Measurements from ENCODE around the gene LAG3. TPM values are rescaled to one million over a fixed set of nuclear protein-coding genes. Genes with fewer than 3 reads are reported as not detected.

LAG3 gene
- total and polyA plus RNA-seq, 2 donors (not counting 1 experiment from before 2014, with no cell fraction given): 0.17 TPM

DNA sequence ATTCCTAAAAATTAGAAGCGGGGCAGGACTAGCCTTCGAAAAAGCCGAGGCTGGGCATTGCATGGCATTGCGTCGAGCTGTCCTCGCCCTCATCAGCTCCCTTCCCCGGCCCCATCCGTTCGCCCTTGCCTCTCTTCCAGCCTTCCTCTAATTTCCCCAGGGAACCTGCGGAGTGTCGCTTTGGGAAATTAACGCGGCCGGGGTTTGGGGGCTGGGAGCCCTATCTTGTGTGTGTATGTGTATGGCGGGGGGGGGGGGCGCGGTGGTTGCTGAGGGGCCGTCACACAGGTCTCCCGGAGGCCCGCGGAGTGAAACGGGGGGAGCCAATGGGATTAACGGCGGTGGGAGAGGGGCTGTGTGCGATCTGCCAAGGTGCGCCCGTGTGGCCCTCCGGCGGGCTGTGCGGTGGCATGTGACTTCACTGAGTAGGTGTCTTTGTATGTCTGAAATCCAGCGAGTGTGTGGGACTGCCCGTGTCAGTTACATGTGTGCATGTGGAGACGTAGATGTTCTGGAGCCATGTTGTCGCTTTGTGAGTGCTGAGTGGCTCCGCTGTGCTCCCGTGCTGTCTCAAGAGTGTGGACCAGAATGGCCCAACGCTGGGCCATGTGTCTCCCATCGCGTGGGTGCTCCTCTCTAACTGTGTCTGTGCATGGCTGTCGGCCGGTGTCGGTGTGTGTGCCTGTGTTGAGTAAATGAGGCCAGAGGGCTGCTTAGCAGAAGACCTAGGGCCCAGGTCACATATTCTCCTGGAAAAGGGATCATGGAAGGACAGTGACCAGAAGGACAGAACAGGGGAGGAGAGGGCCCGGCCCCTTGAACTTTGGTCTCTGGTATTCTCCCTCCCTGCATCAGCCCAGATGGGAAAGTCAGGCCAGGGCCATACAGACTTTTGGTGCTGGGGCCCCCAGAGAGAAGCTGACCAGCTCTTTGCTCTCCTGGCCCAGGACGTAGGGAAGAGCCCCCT lies 4.7 kb upstream of the LAG3 start:
- Histone ChIP-seq H3K4me3 (replicated peaks in 1 of 4; ENCODE audit: control extremely low read depth in 1 of 4, insufficient read depth in 1 of 4, low read depth in 3 of 4, low read length in 4 of 4) (peak overlapping the region; percentile 82 to 93 (median 90)), H3K79me2 (ENCODE audit: control insufficient read depth, insufficient read depth, low read length) (peaks cover 34% of the 10 kb centered on the region), H3K9me3 (ENCODE audit: control insufficient read depth, insufficient read depth, low read depth, low read length) (no peaks in the 10 kb centered on the region), H3K9ac (ENCODE audit: insufficient read depth, low read length) (peak overlapping the region; percentile 73), H3K27me3 (ENCODE audit: control insufficient read depth, insufficient read depth, low read length) (no peaks in the 10 kb centered on the region), H2AFZ (ENCODE audit: low read length) (no peak overlapping the region), H3K4me2 (ENCODE audit: extremely low read depth, insufficient read depth, low read length) (peak overlapping the region; percentile 95), H3K36me3 (ENCODE audit: control insufficient read depth, insufficient read depth, low read length) (peaks cover 13% of the 10 kb centered on the region), H4K20me1 (ENCODE audit: control insufficient read depth, extremely low read depth, insufficient read depth, low read length) (peaks cover 7% of the 10 kb centered on the region), H3K27ac (ENCODE audit: insufficient read depth, low read length) (peak overlapping the region; percentile 60), H3K4me1 (ENCODE audit: control insufficient read depth, extremely low read depth, insufficient read depth, low read length) (peaks cover 27% of the 10 kb centered on the region)
- DNase-seq (ENCODE audit: low read depth in 2 of 2): peak in 1 of 2 donors; percentile 36
- TF ChIP-seq, protein P1, sequence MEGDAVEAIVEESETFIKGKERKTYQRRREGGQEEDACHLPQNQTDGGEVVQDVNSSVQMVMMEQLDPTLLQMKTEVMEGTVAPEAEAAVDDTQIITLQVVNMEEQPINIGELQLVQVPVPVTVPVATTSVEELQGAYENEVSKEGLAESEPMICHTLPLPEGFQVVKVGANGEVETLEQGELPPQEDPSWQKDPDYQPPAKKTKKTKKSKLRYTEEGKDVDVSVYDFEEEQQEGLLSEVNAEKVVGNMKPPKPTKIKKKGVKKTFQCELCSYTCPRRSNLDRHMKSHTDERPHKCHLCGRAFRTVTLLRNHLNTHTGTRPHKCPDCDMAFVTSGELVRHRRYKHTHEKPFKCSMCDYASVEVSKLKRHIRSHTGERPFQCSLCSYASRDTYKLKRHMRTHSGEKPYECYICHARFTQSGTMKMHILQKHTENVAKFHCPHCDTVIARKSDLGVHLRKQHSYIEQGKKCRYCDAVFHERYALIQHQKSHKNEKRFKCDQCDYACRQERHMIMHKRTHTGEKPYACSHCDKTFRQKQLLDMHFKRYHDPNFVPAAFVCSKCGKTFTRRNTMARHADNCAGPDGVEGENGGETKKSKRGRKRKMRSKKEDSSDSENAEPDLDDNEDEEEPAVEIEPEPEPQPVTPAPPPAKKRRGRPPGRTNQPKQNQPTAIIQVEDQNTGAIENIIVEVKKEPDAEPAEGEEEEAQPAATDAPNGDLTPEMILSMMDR (conservative IDR thresholded peaks at IDR 0.05 in 1 of 2, IDR thresholded peaks at IDR 0.05 in 1 of 2; ENCODE audit: low read depth in 1 of 2, low read length in 2 of 2): no peak
- no peak for TF ChIP-seq EZH2 (IDR thresholded peaks at IDR 0.05; ENCODE audit: low read length, missing control alignments)

DNA sequence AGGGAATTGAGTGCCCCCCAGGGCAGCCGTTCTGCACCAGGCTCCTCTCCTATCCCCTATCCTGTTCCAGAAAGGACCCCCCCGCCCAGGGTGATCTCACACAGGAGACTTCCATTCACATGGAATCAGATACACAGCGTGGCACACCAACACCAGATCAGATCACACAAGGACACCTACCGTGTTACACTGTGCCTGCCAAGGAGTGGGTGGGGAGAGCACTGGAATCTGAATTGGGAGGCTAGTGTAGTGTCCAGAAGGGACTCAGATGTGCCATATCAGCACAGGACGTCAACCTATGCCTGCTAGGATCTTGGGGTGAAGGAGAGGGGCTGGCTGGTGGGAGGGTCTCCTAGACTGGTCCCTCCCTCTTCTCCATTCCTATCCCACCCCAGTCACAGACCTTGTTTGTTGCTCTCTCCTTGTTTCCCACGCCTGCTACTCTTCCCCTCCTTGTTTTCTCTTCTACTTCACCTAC lies 3.8 kb upstream of the LAG3 start:
- DNase-seq (ENCODE audit: low read depth in 2 of 2): peak in 1 of 2 donors; percentile 21
- Histone ChIP-seq H3K27me3 (ENCODE audit: control insufficient read depth, insufficient read depth, low read length) (no peaks in the 10 kb centered on the region), H4K20me1 (ENCODE audit: control insufficient read depth, extremely low read depth, insufficient read depth, low read length) (peaks cover 7% of the 10 kb centered on the region), H3K9ac (ENCODE audit: insufficient read depth, low read length) (peak overlapping the region; percentile 50), H3K9me3 (ENCODE audit: control insufficient read depth, insufficient read depth, low read depth, low read length) (no peaks in the 10 kb centered on the region), H3K4me1 (ENCODE audit: control insufficient read depth, extremely low read depth, insufficient read depth, low read length) (peaks cover 27% of the 10 kb centered on the region), H3K36me3 (ENCODE audit: control insufficient read depth, insufficient read depth, low read length) (peaks cover 13% of the 10 kb centered on the region), H3K4me2 (ENCODE audit: extremely low read depth, insufficient read depth, low read length) (peak overlapping the region; percentile 95), H3K4me3 (replicated peaks in 1 of 4; ENCODE audit: control extremely low read depth in 1 of 4, insufficient read depth in 1 of 4, low read depth in 3 of 4, low read length in 4 of 4) (peak overlapping the region; percentile 82 to 93 (median 90)), H2AFZ (ENCODE audit: low read length) (no peak overlapping the region), H3K27ac (ENCODE audit: insufficient read depth, low read length) (peak overlapping the region; percentile 26), H3K79me2 (ENCODE audit: control insufficient read depth, insufficient read depth, low read length) (peaks cover 34% of the 10 kb centered on the region)
- TF ChIP-seq, protein P1 (conservative IDR thresholded peaks at IDR 0.05 in 1 of 2, IDR thresholded peaks at IDR 0.05 in 1 of 2; ENCODE audit: low read depth in 1 of 2, low read length in 2 of 2): no peak
- no peak for TF ChIP-seq EZH2 (IDR thresholded peaks at IDR 0.05; ENCODE audit: low read length, missing control alignments)

DNA sequence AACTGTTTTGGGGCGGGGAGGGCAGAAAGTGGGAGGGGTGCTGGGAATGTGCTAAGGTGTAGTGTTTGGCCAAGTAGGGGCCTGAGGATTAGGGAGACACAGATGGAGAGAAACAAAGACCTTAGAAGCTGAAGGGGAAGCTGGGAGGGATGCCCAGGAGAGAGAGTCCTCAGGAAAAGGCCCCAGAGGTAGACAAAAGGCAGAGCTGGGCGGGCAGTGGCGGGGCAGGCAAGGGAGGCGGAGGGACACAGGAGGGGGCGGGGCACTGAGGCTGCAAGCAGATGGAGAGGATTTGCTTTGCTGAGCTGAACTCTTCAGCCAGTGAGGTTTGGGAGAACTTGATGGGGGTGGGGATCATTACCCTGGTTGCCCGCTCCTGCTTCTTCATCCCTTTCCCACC lies 3.3 kb upstream of the LAG3 start:
- Histone ChIP-seq H3K4me3 (replicated peaks in 1 of 4; ENCODE audit: control extremely low read depth in 1 of 4, insufficient read depth in 1 of 4, low read depth in 3 of 4, low read length in 4 of 4) (peak overlapping the region; percentile 82 to 93 (median 90)), H4K20me1 (ENCODE audit: control insufficient read depth, extremely low read depth, insufficient read depth, low read length) (peaks cover 7% of the 10 kb centered on the region), H3K9me3 (ENCODE audit: control insufficient read depth, insufficient read depth, low read depth, low read length) (no peaks in the 10 kb centered on the region), H3K36me3 (ENCODE audit: control insufficient read depth, insufficient read depth, low read length) (peaks cover 13% of the 10 kb centered on the region), H3K9ac (ENCODE audit: insufficient read depth, low read length) (peak overlapping the region; percentile 50), H3K27me3 (ENCODE audit: control insufficient read depth, insufficient read depth, low read length) (no peaks in the 10 kb centered on the region), H3K27ac (ENCODE audit: insufficient read depth, low read length) (no peak overlapping the region), H2AFZ (ENCODE audit: low read length) (no peak overlapping the region), H3K4me2 (ENCODE audit: extremely low read depth, insufficient read depth, low read length) (peak overlapping the region; percentile 95), H3K4me1 (ENCODE audit: control insufficient read depth, extremely low read depth, insufficient read depth, low read length) (peaks cover 27% of the 10 kb centered on the region), H3K79me2 (ENCODE audit: control insufficient read depth, insufficient read depth, low read length) (peaks cover 34% of the 10 kb centered on the region)
- TF ChIP-seq EZH2 (IDR thresholded peaks at IDR 0.05; ENCODE audit: low read length, missing control alignments): no peak
- TF ChIP-seq, protein P1 (conservative IDR thresholded peaks at IDR 0.05 in 1 of 2, IDR thresholded peaks at IDR 0.05 in 1 of 2; ENCODE audit: low read depth in 1 of 2, low read length in 2 of 2): no peak
- peak in 1 of 2 donors; percentile 51 for DNase-seq (ENCODE audit: low read depth in 2 of 2)
